ENCODE results near the gene TTC28.
"Not testable (repeated sequence)": the region's sequence is repeated elsewhere in the genome, so short reads cannot be mapped to it uniquely, and the experiment has no call there.

TTC28 gene

DNA sequence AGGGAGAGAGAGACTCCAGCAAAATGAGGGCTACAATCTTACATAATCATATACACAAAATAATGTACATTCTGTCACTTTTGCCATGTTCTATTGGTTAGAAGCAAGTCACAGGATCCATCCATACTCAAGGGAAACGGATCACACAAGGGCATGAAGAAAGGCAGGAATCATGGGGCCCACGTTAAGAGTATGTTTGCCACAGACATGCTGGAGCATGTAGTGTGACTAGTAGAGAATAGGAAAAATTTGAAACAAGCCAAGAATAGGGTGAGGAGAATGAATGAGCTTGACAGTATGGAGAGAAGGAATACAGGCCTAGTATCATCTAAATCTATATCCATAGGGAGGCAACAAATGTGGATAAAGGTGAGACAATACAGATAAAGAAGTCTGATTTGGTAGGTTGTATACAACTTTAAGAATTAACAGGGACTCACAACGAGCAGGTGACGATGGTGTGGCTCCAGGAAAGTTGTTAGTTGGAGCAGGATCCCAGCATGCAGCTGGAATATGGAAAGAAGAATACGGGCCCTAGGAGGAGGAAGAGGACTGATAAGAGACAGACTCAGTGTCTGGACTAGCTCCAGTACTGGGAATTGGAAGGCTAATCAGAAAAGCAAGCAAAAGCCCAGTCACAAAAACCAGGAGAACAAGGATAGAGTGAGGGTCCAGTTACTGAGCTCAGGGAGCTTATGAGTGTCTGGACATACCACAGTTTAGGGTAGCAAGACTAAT is 458.8 kb downstream of the TTC28 start:
- no peak for DNase-seq

DNA sequence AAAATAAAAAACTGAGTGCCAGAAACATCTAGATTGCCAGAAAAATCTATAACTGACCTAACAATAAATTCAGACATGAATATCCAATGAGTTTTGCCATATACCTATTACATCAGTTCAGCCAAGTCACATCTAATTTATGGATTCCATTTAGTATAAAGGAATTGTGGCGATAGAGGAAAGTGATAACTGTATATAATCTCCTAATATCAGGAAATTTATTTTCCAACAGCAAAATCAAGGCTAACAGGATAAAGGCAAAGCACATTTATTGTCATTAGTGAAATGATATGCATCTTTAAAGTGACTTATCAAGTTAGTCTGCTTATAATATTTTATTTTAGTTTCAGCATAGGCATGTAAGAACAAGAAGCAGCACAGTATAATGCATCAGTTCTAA is 462.4 kb downstream of the TTC28 start:
- no peak for DNase-seq

DNA sequence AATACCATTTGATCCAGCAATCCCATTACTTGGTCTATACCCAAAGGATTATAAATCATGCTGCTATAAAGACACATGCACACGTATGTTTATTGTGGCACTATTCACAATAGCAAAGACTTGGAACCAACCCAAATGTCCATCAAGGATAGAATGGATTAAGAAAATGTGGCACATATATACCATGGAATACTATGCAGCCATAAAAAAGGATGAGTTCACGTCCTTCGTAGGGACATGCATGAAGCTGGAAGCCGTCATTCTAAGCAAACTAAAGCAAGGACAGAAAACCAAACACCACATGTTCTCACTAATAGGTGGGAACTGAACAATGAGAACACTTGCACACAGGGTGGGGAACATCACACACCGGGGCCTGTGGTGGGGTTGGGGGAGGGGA is 464.9 kb downstream of the TTC28 start:
- not testable (repeated sequence) for DNase-seq

DNA sequence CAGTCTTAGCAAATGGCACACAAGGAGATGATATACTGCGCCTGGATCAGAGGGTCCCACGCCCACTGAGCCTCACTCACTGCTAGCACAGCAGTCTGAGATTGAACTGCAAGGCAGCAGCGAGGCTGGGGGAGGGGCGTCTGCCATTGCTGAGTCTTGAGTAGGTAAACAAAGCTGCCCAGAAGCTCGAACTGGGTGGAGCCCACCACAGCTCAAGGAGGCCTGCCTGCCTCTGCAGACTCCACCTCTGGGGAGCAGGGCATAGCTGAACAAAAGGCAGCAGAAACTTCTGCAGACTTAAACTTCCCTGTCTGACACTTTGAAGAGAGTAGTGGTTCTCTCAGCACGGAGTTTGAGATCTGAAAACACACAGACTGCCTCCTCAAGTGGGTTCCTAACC is 470.2 kb downstream of the TTC28 start:
- DNase-seq: not testable (repeated sequence)

DNA sequence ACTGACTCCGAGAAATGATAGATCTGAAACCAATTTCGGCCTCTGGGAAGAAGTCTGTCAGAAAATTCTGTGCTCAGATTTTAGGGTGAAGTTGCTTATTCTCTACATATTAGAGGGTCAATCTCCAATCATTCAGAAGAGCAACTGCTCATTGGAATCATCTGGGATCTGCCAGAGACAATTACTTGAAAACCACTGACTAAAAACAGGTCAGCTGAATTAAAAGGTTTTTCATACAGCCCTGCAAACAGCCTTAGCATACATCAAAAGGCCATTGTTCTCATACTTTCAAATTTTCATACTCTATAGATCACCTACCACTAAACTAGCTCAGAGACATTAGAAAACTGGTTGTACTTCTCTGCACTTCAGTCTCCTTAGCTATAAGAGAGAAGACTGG is 470.9 kb downstream of the TTC28 start:
- DNase-seq: no peak

DNA sequence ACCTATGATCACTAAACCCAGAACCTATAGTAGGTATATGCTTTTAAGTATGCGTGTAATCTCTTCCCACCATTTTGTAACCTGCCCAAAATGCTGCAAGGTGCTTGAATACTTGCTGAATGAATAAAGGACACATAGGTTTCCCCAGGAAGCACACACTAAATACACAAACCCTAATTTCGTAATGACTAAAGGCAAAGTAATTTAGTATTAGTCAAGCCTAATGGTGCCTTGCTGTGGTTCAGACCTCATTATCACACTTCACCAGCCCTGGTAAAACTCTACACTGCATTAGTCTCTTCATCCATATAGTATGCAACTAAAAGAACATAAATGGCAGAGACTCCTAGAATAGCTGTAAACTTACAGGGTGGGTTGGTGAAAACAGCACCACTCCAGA is 471.6 kb downstream of the TTC28 start:
- no peak for DNase-seq

DNA sequence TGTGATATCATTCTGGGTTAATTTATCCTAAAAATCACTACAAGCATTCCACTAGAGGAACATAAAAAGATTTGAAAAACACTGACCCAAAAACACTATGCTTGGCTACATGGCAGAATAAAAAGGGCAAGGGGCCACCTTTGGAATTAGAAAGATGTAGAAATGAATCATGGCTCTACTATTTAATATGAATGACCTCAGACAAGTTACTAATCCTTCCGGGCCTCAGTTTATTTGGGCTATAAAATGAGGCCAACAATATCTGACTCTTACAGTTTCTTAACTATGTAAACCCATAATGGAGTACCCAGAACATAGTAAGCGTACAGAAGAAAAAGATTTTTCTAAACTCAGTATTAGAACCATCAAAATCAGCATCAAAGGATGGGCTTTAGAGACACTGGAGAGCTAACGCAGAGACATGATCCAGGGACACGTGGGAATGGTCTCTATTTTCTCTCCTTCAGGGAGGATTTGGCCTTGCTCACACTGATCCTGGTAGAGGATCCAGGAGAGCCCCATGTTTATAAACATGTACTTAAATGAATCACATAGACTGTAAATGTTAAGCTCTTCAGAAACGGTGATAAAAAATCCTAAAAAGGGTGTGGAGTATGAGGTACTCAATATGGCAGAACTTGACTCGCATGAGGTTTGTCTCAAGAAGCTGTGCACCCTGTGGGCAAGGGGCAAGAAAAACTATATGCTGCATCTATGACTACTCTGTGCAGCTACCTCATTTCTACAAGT is 472.2 kb downstream of the TTC28 start:
- no peak for DNase-seq

DNA sequence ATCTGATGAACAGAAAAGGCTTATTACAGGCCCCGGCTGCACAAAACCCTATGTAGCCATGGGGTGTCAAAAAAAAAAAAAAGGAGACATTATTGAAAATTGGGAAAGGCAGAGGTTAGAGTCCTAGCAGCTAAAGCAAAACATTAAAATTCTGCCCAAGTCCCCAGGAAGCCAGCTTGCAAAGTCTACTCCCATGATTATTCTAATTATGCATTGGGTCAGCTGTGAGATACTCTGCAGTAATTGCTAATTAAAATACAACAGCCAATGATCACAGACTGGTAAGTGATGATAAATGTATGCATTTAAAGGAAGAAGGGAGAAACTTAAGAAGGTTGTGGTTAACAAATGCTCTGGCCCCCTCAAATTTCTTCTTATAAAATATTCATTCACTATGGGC is 473.7 kb downstream of the TTC28 start:
- DNase-seq: no peak

DNA sequence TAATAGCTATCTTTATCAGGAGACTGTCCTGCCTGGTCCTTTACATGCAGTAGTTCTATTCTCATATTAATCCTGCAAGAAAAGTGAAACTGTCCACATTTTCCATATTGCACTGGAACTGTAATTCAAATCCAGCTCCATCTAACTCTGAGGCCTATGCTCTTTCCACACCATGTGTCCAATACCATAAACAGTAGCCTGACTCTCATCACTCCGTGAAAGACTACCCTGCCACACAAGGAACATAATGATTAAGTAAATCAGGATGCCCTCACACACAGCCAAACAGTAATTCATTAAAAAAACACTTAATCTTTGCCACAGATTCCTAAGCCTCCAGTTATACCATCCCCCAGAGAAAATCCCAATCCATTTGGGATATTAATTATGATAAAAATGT is 475.3 kb downstream of the TTC28 start:
- DNase-seq: no peak

DNA sequence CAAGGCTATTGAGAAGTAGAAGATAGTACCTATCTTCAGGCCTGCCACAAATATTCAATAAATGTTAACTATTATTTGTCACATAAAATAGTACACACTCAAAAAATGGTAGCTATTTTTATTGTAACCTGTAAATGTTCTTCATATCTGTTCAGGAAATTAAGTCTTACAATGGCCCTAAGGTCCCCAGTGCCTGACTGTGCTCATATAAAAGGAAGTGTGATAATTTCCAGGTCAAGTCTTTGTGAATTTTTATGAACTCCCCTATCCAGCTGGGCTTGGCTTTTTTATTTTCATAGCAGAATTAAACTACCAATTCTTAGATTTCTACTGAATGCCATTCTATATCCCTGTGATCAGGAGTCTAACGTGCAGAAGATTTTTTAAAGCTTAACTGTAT is 476.4 kb downstream of the TTC28 start:
- no peak for DNase-seq

DNA sequence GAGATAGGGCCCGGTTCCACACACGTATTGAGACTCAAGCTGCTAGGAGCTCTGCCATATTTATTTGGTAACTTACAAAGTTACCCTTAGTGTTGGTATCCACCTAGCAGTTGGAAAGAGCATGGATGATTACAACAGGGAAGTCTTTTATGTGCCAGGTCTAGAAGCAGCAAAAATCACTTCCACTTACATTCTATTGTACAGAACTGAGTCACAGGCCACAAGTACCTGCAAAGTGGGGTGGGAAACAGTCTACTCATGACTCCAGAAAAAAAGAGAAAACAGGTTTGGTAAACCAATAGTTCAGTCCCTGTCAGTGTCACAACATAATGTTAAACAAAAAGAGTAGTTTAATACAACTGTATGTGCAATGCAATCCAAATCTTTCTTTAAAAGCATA is 480.9 kb downstream of the TTC28 start:
- DNase-seq: no peak

DNA sequence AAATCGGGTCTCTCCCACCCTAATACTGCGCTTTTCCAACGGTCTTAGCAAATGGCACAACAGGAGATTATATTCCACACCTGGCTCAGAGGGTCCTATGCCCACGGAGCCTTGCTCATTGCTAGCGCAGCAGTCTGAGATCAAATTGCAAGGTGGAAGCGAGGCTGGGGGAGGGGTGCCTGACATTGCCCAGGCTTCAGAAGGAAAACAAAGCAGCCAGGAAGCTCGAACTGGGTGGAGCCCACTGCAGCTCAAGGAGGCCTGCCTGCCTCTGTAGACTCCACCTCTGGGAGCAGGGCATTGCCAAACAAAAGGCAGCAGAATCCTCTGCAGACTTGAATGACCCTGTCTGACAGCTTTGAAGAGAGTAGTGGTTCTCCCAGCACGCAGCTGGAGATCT is 488.1 kb downstream of the TTC28 start:
- DNase-seq: not testable (repeated sequence)

DNA sequence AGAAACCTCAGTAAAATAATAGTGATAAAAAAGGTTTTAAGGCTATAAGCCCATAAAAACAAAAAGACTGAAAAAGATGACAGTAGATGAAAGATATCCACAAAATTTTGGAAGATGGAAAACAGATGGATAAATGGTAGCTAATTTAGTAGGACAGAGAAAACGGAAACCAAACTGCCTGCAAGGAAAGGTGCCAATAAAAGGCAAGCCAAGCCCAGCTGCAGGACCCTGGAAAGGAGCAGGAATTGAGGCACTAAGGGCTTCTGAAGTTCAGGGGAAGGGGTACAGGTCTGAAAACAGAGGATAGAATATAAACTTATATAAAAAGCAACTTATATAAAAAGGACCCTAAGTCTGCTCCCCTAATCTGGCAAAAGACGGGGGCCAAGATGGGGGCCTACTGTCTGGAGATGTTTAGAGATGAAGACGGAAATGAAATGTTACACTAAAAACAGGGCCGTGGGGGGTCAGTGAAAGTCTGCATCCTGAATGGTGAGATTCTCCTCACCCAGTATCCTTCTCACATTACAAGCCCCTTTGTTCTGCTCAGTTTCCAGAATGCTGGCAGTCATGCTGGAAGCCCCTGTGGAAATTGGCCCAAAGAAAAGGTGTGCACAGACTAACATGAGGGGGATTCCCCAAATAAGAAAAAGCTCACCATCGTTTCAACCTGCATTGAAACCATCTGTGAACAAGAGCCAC is 491.3 kb downstream of the TTC28 start:
- DNase-seq: peak; percentile 52

DNA sequence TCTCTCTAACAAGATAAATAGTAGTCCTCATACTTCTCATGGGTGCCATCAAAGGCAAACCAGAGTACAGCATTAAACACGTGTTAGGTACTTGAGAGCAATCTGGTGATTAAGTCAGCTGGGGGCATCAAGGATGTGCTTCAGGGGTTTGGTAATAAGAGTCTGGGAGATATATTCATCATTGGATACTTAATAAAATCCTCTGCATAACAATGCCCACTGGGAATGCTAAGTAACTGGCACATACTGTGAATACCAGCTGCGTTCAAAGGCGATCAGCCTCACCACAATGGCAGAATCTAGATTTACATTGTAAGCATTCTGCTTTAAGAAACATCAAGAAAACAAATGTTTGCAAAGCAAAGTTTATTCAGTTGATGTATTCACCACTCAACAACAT is 492.0 kb downstream of the TTC28 start:
- DNase-seq: no peak

DNA sequence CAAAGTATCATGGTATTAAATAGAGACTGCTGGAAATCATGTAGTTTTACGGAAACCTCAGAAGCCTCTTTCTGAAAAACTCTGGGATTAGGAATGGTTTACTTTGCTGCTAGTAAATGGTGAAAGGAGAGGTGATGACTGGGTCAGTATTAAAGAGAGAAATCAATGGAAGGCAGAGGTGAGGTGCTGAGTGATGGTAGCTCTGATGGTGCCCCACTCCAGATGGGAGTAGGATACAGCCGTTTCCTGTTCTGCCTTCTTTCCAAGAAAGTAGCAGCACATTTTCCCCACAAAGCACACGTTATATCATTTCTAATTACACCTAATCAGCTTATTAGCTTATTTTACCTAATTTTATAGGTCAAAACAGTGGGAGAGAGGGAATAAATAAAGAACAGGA is 493.0 kb downstream of the TTC28 start:
- DNase-seq: no peak

DNA sequence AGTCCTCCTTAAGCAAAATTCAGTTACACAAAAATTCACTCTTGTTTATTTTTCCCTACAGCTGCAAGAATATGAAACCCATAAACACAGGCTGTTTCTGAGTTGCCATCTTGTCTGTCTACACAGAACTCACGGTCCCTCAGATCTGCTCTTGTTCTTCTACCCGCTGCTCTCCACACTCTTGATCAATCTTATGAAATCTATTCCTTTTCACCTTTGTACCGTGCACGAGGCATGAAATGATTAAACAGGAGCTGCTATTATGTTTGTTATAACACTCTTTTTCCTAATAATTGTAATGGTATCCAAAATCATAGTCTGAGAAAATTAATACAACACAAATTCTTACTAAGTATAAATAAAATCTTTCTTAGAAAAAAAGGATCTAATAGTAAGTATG is 494.5 kb downstream of the TTC28 start:
- DNase-seq: no peak

DNA sequence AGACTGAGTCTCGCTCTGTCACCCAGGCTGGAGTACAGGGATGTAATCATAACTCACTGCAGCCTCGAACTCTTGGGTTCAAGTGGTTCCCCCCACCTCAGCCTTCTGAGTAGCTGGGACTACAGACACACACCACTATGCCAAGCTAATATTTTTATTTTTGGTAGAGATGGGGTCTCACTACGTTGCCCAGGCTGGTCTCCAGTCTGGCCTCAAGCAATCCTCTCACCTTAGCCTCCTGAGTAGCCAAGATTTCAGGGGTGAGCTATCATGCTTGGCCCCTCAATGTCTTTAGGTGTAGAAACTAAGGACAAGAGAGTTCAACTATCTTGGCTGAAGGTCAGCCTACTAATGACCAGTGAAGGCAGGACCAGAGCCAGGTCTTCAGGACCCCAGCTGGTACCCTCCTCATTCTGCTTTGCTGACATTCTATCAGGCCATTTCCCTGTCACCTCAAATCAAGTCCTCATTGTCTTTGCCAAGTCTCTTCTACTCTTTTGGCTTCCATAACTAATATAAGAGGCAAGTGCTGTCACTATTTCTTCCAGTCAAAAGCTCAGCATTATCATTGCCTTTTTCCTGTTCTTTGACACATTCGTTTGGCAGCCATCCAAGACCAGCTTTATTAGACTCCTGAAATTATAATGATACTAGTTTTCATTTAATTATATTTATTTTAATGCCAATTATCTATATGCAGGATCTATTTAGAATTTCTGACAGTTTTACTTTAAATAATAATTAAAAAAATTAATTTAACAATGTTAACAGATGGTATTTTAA is 496.4 kb downstream of the TTC28 start:
- no peak for DNase-seq

DNA sequence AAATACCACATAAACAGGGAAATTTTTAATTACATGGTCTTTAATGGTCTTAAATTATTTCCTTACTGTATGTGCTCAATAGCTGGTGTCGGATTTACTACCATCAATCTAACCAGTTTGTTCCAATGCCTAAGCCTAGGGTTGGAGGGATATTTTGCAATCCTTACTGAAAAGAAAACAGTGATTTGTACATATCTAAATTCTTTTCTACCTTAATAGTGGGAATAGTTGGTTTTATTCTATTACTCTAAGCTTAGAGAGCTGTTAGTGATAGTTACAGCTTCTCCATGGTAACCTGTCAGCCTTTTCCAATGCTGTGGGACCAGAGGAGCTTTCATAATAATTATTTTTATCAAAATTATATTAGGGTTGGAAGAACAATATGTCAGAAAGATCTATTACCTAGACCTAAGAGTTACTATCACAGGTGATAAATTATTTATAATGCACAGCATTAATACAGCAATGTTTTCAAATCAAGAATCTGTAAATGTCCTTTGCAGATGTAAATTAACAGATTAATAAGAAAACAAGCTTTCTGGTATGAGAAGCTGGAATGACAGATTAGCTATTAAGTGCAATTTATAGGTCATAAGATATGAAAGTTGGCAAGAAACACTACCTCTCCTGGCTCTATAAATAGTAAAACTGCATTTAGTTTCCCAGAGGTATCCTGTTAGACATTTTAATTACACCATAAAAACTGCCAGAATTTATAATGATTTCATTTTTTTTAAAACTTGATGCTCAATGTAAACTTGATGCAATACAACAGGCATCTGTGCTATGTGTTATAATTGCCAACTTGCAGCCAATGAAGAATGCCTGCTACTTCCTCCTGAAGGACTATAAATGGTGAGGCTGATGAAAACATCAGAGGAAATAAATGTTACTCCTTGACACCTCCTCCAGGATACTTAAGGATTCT is 498.6 kb downstream of the TTC28 start:
- no peak for DNase-seq

DNA sequence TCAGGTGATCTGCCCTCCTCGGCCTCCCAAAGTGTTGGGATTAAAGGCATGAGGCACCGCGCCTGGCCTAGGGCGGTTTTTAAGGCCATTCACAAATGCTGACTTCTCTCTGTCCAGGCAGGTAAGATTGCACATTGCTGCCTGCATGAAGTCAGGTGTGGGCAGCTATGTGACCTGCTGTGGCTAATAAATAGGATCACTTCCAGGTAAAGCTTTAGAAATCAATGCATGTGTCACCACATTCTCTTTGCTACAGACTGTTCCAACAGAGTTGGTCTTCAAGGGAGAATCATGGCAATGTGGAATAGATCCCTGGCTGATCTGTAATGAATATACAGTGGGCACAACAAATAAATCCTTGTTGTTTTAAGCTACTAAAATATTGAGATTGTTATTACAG is 500.2 kb downstream of the TTC28 start:
- no peak for DNase-seq

DNA sequence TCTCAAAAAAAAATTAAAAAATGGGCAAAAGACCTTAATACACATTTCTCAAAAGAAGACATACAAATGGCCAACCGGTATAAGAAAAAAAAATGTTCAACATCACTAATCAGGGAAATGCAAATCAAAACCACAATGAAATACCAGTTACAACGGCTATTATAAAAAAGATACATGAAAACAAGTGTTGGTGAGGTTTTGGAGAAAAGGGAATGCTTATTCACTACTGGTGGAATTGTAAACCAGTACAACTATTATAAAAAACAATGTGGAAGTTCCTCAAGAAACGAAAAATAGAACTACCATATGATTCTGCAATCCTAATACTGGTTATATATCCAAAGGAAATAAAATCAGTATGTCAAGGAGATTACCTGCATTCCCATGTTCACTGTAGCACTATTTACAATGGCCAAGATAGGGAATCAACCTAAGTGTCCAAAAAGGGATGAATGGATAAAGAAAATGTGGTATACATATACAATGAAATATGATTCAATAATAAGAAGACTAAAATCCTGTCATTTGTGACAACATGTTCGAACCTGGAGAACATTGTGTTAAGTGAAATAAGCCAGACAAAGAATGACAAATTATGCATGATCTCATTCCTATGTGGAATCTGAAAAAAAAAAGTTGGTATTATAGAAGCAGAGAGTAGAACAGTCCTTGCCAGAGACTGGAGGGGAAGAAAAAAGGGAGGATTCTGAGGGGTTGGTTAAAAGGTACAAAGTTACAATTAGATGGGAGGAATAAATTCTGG is 503.7 kb downstream of the TTC28 start:
- DNase-seq: no peak

DNA sequence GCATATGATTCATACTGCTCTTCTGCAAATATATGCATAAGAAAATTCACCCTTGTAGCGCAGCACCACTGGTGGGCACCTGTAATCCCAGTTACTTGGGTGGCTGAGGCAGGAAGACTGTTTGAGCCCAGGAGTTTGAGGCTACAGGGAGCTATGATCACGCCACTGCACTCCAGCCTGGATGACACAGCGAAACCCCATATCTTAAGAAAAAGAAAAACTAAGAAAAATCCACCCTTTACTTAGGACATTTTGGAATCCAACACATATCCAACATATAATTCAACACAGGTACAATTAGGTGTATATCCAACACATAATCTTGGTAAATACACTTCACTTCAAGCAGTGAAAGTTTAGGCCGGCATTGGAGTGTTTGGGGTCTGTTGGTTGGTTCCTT is 505.1 kb downstream of the TTC28 start:
- no peak for DNase-seq
